GM10266 (cell line): ENCODE results near the gene CAPN10.

Source experiments
- DNase-seq: peaks from one replicate; pipeline ENCODE4 v3.0.0; 2012; ENCODE audit errors: extremely low spot score
- CTCF ChIP-seq: IDR thresholded peaks from 2 replicates; pipeline ENCODE4 v1.5.1; 2012; ENCODE audit warnings: mild to moderate bottlenecking, low read depth; ENCODE audit not compliant: control insufficient read depth, insufficient read depth; ENCODE audit errors: missing control alignments

Gene CAPN10

DNA sequence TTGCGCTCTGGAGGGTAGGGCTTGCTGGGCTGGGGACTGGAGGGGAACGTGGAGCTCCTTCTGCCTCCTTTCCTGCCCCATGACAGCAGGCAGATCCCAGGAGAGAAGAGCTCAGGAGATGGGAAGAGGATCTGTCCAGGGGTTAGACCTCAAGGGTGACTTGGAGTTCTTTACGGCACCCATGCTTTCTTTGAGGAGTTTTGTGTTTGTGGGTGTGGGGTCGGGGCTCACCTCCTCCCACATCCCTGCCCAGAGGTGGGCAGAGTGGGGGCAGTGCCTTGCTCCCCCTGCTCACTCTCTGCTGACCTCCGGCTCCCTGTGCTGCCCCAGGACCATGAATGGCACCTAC is 43.1 kb downstream of the CAPN10 start:
- no peak for TF ChIP-seq CTCF
- DNase-seq = no peak

- DNase-seq = no peak
- no peak for TF ChIP-seq CTCF
These were observed 43.6 kb downstream of the CAPN10 start for GRCh38 chr2:240629968-240630770.

DNA sequence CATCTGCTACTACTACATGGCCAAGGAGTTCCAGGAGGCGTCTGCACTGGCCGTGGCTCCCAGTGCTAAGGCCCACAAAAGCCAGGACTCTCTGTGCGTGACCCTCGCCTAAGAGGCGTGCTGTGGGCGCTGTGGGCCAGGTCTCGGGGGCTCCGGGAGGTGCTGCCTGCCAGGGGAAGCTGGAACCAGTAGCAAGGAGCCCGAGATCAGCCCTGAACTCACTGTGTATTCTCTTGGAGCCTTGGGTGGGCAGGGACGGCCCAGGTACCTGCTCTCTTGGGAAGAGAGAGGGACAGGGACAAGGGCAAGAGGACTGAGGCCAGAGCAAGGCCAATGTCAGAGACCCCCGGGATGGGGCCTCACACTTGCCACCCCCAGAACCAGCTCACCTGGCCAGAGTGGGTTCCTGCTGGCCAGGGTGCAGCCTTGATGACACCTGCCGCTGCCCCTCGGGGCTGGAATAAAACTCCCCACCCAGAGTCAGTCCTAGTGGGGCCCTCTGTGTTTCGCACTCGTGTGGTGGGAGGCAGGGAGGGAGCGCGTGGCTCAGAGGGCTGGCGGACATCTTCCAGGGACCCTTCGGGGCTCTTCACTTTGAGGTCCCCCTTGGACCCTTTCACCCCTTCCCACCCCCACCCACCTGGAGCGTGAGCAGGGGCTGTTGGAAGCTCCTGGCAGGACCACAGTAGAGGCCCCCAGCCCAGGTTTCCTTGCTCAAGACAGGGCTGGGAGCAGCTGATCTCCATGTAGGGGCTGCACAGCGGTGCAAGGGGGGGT is 44.4 kb downstream of the CAPN10 start:
- no peak for DNase-seq
- TF ChIP-seq CTCF = no peak

DNA sequence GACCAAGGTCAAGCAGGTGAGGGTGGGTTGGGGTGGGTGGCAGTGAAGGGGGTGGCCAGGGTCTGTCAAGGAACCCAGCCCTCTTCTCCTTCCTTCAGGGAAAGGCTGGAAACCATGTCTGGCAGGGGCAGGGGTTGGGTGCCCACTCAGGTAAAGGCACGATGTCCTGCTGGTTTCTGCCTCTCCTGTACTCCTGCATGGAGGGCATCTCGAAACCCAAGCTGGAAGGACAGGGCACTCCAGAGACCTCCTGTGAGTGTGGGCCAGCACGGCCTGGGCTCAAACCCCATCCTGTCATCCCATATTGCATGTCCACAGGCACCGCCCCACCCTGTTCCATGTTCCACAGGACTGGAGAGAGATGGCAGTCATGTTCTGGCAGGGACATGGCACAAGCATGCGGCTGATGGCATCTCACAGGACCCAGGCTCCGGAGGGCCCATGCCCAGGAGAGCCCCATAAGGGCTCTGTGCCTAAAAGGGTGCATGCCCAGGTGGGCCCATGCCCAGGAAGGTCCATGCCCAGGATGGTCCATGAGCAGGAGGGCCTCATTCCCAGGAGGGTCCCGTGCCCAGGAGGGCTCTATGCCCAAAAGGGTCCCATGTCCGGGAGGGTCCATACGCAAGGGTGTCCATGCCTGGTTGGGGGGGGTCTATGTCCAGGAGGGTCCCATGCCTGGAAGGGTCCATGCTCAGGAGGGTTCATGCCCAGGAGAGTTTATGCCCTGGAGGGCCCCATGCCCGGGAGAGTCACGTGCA is 45.2 kb downstream of the CAPN10 start:
- DNase-seq = no peak

DNA sequence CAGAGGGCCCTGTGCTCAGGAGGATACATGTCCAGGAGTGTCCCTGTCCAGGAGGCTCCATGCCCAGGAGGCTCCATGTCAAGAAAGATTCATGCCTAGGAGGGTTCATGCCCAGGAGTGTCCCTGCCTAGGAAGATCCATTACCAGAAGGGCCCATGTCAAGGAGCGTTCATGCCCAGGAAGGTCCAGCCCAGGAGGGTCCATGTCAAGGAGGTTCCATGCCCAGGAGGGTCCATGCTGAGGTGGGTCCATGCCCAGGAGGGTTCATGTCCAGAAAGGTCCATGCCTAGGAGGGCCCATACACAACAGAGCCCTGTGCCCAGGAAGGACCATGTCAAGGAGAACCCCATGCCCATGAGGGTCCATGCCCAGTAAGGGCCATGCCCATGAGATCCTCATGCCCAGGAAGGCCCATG is 45.8 kb downstream of the CAPN10 start:
- DNase-seq = peak; percentile 36
- TF ChIP-seq CTCF = no peak

More for the DNA sequence above, 45.2 kb downstream of the CAPN10 start:
- TF ChIP-seq CTCF = no peak

DNA sequence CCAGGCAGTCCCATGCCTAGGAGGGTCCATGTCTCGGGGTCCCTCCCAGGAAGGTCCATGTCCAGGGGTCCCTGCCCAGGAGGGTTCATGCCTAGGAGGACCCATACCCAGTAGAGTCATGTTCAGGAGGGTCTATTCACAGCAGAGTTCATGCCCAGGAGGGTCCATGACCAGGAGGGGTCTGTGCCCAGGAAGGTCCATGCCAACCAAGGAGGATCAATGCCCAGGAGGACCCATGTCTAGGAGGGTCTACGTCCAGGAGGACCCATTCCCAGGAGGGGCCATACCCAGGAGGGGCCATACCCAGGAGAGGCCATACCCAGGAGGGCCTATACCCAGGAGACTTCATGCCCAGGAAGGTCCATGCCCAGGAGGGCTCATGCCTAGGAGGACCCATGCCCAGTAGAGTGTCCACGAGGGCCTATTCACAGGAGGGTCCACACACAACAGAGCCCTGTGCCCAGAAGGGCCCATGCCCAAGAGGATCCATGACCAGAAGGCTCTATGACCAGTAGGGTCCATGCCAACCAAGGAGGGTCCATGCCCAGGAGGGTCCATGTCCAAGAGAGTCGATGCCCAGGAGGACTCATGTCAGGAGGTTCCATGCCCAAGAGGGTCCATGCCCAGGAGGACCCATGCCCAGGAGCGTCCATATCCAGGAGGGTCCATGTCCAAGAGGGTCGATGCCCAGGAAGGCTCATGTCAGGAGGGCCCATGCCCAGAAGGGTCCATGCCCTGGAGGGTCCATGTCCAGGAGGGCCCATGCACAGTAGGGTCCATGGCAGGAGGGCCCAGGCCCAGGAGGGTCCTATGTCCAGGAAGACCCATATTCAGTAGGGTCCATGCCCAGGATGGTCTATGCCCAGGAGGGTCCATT is 48.8 kb downstream of the CAPN10 start:
- no peak for TF ChIP-seq CTCF
- DNase-seq = no peak
